Measurements from ENCODE around the gene GUCY1A2. TPM values are rescaled to one million over a fixed set of nuclear protein-coding genes. Genes with fewer than 3 reads are reported as not detected.

Gene GUCY1A2
- total and polyA plus RNA-seq, 12 donors = 1.3 to 26.3 (median 12.0) TPM

GRCh38 chr11:106998116-106998915 is 20.0 kb downstream of the GUCY1A2 start:
- H3K36me3 ChIP-seq (replicated peaks in 1 of 2) = no peaks in the 10 kb centered on the region
- intact Hi-C loops (cut with DNase I) = no loop called here
- 70 to 79% (median 76%) methylated on average over 4 of the region's 4 CpGs for WGBS, 4 donors
- no peaks in the 10 kb centered on the region for H3K4me1 ChIP-seq (replicated peaks in 1 of 2)
- no peak for TF ChIP-seq CTCF (IDR thresholded peaks at IDR 0.05)
- TF ChIP-seq POLR2A (IDR thresholded peaks at IDR 0.05) = no peak
- no peaks in the 10 kb centered on the region for H3K27me3 ChIP-seq
- no peak for DNase-seq
- no peak overlapping the region for H3K27ac ChIP-seq
- no peaks in the 10 kb centered on the region for H3K9me3 ChIP-seq (replicated peaks in 1 of 3)
- H3K4me3 ChIP-seq = no peak overlapping the region

DNA sequence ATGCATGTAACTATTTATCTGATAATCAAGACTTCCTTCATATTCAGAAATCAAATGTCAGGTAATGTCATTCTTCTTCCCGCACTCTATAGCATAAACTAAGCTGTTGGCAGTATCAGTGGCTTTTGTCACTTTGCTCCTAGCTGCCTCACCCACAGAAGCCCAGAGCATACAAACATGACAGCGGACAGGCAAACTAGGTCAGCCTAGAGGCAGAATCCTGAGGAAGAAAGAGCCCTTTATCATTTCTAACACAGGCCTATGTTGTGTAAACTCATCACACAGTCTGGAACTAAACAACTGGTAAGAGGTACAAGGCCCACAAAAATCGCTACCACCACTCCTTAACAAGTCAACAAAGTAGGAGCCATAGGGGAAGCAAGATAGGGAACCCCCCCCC is 21.0 kb downstream of the GUCY1A2 start:
- Histone ChIP-seq H3K27ac (no peak overlapping the region), H3K36me3 (replicated peaks in 1 of 2) (no peaks in the 10 kb centered on the region), H3K27me3 (no peaks in the 10 kb centered on the region), H3K4me1 (replicated peaks in 1 of 2) (no peaks in the 10 kb centered on the region), H3K4me3 (no peak overlapping the region), H3K9me3 (replicated peaks in 1 of 3) (no peaks in the 10 kb centered on the region)
- intact Hi-C loops (cut with DNase I) = no loop called here
- no peak for DNase-seq
- TF ChIP-seq POLR2A (IDR thresholded peaks at IDR 0.05) = no peak
- TF ChIP-seq CTCF (IDR thresholded peaks at IDR 0.05) = no peak
- WGBS, 4 donors = 87 to 92% (median 90%) methylated on average over 3 of the region's 3 CpGs

DNA sequence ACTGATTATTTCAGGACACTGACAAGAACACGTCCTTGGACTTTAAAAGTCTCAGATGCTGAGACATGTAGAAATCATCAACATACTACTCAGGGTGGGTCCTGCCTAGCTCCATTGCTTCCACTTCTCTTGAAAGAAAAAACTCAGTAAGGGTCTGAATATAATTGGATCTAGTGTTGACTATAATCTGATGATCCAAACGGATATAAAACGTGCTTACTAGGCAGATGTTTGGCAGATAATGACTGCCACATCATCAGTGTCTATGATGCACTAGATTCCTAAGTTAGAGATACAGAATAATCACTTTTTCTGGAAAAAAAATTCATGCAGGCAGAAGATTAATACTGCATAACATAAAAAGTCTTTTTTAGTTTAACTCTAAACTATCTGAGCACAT is 21.6 kb downstream of the GUCY1A2 start:
- Histone ChIP-seq H3K27me3 (no peaks in the 10 kb centered on the region), H3K36me3 (replicated peaks in 1 of 2) (no peaks in the 10 kb centered on the region), H3K27ac (no peak overlapping the region), H3K4me3 (no peak overlapping the region), H3K4me1 (replicated peaks in 1 of 2) (no peaks in the 10 kb centered on the region), H3K9me3 (replicated peaks in 1 of 3) (no peaks in the 10 kb centered on the region)
- no peak for DNase-seq
- 45 to 57% (median 46%) methylated on average over 3 of the region's 3 CpGs for WGBS, 4 donors
- TF ChIP-seq POLR2A (IDR thresholded peaks at IDR 0.05) = no peak
- TF ChIP-seq CTCF (IDR thresholded peaks at IDR 0.05) = no peak
- intact Hi-C loops (cut with DNase I) = no loop called here

DNA sequence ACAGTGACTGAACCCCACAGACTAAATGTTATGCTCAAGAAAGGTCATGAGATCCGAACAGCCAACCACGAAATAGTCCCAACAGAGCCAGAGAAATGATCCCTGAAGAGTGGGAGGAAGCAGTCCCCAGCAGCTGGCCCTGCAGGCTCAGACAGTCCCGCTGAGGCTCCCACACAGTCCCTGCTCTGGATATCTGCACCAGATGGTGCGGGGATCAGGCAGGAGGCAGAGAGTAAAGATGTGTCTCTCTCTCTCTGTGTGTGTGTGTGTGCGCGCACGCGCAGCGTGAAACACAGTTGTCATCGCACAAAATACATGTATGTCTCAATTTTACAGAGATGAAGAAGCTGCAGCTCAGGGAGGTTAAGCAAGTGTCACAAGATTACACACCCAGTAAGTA is 27.9 kb downstream of the GUCY1A2 start:
- DNase-seq = peak in 2 of 7 donors; percentile 2 to 58
- peak overlapping the region in 1 of 5 donors; percentile 10 for H3K27ac ChIP-seq
- H3K36me3 ChIP-seq (replicated peaks in 1 of 2) = no peaks in the 10 kb centered on the region
- H3K9me3 ChIP-seq (replicated peaks in 1 of 3) = no peaks in the 10 kb centered on the region
- intact Hi-C loops (cut with DNase I) = no loop called here
- H3K4me3 ChIP-seq = no peak overlapping the region
- peaks cover 9% of the 10 kb centered on the region in 2 donors for H3K4me1 ChIP-seq (replicated peaks in 1 of 2)
- 80 to 90% (median 88%) methylated on average over 9 to 10 of the region's 10 CpGs for WGBS, 4 donors
- no peaks in the 10 kb centered on the region for H3K27me3 ChIP-seq
- TF ChIP-seq POLR2A (IDR thresholded peaks at IDR 0.05) (no peak), CTCF (IDR thresholded peaks at IDR 0.05) (no peak)
